CD4-positive, alpha-beta T cell (primary cell): ENCODE measurements around the gene PIK3CG. TPM values are rescaled to one million over a fixed set of nuclear protein-coding genes. Genes with fewer than 3 reads are reported as not detected.

Experiments
- ATAC-seq: fragments of 200-7000 bp; cut with Tn5 transposase; one replicate; pipeline ENCODE4 v1.10.0; 2022; ENCODE audit warnings: mild to moderate bottlenecking; ENCODE audit not compliant: poor library complexity
- CTCF ChIA-PET: fragments of 350-600 bp; sonication (Branson Sonifier 250); formaldehyde crosslinking; loops from one replicate; lab custom pipeline; 2021; ENCODE audit warnings: antibody characterized with exemption, inconsistent platforms; lab: Charles Lee
- POLR2A ChIA-PET: fragments of 350-600 bp; sonication (Branson Sonifier 250); formaldehyde crosslinking; loops from one replicate; lab custom pipeline; 2021; ENCODE audit warnings: antibody characterized with exemption, inconsistent platforms; lab: Charles Lee
- DNase-seq, 14 experiments: peaks; one replicate each; pipeline ENCODE4 v3.0.0-alpha.2; 2013 to 2020; ENCODE audit warnings: mixed read lengths in 2 of 14
- H3K27ac ChIP-seq, 2 donors: one replicate each; pipeline versions ENCODE4 v1.5.1 to v1.7.0; 2013; ENCODE audit warnings: low read length in 2 of 2, low read depth in 1 of 2, mild to moderate bottlenecking in 1 of 2
- H3K27me3 ChIP-seq, 2 experiments: 1 replicate in 1 of 2; 2 replicates in 1 of 2; pipeline versions ENCODE4 v1.6.1 to v1.7.0; 2013; ENCODE audit warnings: low read length in 2 of 2, control low read depth in 1 of 2, mild to moderate bottlenecking in 1 of 2, moderate library complexity in 1 of 2; ENCODE audit not compliant: insufficient read depth in 2 of 2, control insufficient read depth in 1 of 2
- H3K36me3 ChIP-seq: one replicate; pipeline ENCODE4 v1.6.1; 2013; ENCODE audit warnings: low read length, control low read depth; ENCODE audit not compliant: insufficient read depth
- H3K4me1 ChIP-seq: one replicate; pipeline ENCODE4 v1.6.1; 2013; ENCODE audit warnings: low read length, control low read depth; ENCODE audit not compliant: insufficient read depth
- H3K4me3 ChIP-seq: one replicate; pipeline ENCODE4 v1.5.1; 2013; ENCODE audit warnings: mild to moderate bottlenecking, low read length, moderate library complexity
- H3K9me3 ChIP-seq, 2 experiments: 1 replicate in 1 of 2; 2 replicates in 1 of 2; pipeline versions ENCODE4 v1.6.1 to v1.7.0; 2013; ENCODE audit warnings: low read length in 2 of 2, mild to moderate bottlenecking in 2 of 2, control low read depth in 1 of 2, moderate library complexity in 1 of 2; ENCODE audit not compliant: control insufficient read depth in 1 of 2, insufficient read depth in 1 of 2
- H3K27ac Mint-ChIP-seq: one replicate; pipeline ENCODE4 v1.8.0; 2020; ENCODE audit warnings: mixed read lengths
- H3K27me3 Mint-ChIP-seq: one replicate; pipeline ENCODE4 v1.8.0; 2021; ENCODE audit warnings: mixed read lengths
- H3K36me3 Mint-ChIP-seq: one replicate; pipeline ENCODE4 v1.8.0; 2021; ENCODE audit warnings: low read depth, mixed read lengths
- H3K4me1 Mint-ChIP-seq: one replicate; pipeline ENCODE4 v1.8.0; 2021; ENCODE audit warnings: low read depth, mixed read lengths
- H3K4me3 Mint-ChIP-seq: one replicate; pipeline ENCODE4 v1.8.0; 2020; ENCODE audit warnings: mild to moderate bottlenecking, mixed read lengths
- H3K9me3 Mint-ChIP-seq: one replicate; pipeline ENCODE4 v1.8.0; 2020; ENCODE audit warnings: mixed read lengths
- intact Hi-C, 2 experiments: fragments of 100-400 bp; cut with DNase I in 1 of 2; cut with micrococcal nuclease in 1 of 2; formaldehyde crosslinking; loops; one replicate each; pipeline versions ENCODE4 v1.15.1 to v1.9.0; 2023 to 2025; cut with DNase I, micrococcal nuclease
- total RNA-seq, 174 experiments: library from RNA in 2 of 174; stranded (reverse) in 2 of 174; gene quantifications; one replicate each; pipeline ENCODE4 v1.2.3 and lab custom pipeline; 2021 to 2026
- TF ChIP-seq, protein P1 (sequence below): fragments of 200-600 bp; IDR thresholded peaks from one replicate; pipeline ENCODE4 v1.8.0; 2022; ENCODE audit warnings: antibody characterized with exemption, mild to moderate bottlenecking

PIK3CG gene
- total RNA-seq, 2 experiments from 2014 or later: 20.8 to 21.2 TPM

DNA sequence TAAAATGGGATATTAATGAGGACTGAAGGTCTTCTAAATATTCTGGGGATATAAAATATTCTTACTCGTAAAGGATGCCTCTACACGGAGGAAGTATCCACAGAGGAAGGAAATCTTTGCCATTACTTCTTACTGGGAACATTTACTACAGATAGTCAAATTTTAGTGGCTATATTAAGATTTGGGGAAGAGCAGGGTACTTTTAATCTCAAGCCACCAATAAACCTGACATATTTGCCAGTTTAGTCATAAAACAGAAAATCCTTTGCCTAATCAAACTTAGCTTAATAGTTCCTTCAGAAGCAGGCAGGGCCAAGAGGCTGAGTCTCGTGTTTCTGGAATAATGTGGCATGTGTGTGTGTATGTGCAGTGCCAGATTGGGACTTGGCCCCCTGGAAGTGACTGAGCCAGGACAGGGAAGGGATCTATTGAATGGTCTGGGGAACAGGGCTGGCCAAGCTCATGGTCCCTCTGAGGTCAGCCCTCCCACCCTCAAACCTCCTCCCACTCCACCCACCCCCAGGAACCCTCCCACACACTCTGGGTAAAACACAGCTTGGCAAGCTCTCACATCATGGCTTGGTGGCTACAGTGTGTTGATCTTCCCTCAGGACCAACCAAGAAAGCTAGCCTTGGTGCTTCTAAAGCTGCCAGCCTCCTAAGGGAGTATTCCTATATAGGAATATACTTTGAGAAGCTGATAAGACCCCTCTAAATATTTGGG lies 1.6 kb upstream of the PIK3CG start:
- CTCF ChIA-PET: no interaction called here

DNA sequence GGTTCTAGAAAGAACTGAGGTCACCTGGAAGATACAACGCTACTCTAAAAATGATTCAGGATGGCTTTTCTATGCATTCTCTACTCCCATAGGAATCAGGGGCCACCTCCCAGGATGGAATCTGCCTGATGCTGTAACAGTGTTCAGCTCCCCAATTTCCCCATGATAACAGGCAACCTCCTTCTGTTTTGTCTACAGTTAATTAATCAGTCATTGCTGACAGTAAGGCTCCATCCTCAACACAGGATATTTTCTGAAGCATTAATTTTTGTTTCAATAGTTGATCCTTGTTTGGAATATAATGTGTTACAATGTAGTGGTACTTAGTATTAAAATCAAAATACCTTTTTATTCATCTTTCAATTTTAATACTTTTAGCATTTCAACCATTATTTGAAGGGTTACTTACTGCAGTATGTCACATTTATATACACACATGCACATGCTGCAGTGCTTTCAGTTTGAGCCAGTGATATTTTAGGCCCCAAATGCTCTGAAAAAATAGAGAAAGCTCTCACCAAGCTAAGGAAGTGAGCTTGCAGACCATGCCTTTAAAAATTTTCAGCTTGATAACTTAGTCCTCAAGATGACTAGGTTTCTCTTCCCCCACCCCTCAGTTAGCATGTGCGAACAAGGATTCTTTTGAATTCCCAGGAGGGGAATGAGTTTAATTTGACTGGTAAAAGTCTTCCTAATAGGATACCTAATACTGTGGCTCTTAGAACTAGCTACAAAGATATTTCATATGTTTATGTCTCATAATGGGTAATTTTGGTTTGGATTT lies 592 bp upstream of the PIK3CG start:
- DNase-seq (peak in 3 of 14 experiments; percentile 28 to 58 (median 38)), ATAC-seq (peak; percentile 41)
- intact Hi-C loops: loop anchor here (1.0 to 10.0 kb wide), 8 partner anchors 68 to 1010 kb away; partner anchors contain the start of genes COG5 (in 1 of the 2), DUS4L (in 1 of the 2), HBP1 (in 1 of the 2) and PRKAR2B (in 1 of the 2)
- Mint-ChIP-seq H3K36me3 (peaks cover 45% of the 10 kb centered on the region), H3K27me3 (no peaks in the 10 kb centered on the region), H3K4me3 (peak overlapping the region; percentile 92), H3K4me1 (peaks cover 73% of the 10 kb centered on the region), H3K9me3 (no peaks in the 10 kb centered on the region), H3K27ac (peak overlapping the region; percentile 93)
- Histone ChIP-seq H3K27me3 (no peaks in the 10 kb centered on the region), H3K27ac (peak overlapping the region; percentile 77 to 80), H3K36me3 (peaks cover 24% of the 10 kb centered on the region), H3K4me3 (peak overlapping the region; percentile 62), H3K4me1 (peaks cover 54% of the 10 kb centered on the region), H3K9me3 (peaks cover 0 to 14% of the 10 kb centered on the region in 2 experiments)
- TF ChIP-seq, protein P1, sequence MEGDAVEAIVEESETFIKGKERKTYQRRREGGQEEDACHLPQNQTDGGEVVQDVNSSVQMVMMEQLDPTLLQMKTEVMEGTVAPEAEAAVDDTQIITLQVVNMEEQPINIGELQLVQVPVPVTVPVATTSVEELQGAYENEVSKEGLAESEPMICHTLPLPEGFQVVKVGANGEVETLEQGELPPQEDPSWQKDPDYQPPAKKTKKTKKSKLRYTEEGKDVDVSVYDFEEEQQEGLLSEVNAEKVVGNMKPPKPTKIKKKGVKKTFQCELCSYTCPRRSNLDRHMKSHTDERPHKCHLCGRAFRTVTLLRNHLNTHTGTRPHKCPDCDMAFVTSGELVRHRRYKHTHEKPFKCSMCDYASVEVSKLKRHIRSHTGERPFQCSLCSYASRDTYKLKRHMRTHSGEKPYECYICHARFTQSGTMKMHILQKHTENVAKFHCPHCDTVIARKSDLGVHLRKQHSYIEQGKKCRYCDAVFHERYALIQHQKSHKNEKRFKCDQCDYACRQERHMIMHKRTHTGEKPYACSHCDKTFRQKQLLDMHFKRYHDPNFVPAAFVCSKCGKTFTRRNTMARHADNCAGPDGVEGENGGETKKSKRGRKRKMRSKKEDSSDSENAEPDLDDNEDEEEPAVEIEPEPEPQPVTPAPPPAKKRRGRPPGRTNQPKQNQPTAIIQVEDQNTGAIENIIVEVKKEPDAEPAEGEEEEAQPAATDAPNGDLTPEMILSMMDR: no peak
- ChIA-PET POLR2A (interaction anchor here (0.8 to 3.6 kb wide), 10 partner anchors 18 to 879 kb away, joined by 3 to 51 read pairs (median 3); partner anchors contain the start of genes CBLL1, CCDC71L, COG5 and DUS4L), CTCF (no interaction called here)

More for the DNA sequence above, 1.6 kb upstream of the PIK3CG start:
- intact Hi-C loops: loop anchor here (5.0 to 10.0 kb wide), 6 partner anchors 181 to 1011 kb away; partner anchors contain the start of genes COG5 (in 1 of the 2), DUS4L (in 1 of the 2), HBP1 (in 1 of the 2) and PRKAR2B (in 1 of the 2)
- Mint-ChIP-seq H3K4me1 (peaks cover 63% of the 10 kb centered on the region), H3K9me3 (no peaks in the 10 kb centered on the region), H3K4me3 (peak overlapping the region; percentile 92), H3K27ac (peak overlapping the region; percentile 93), H3K36me3 (peaks cover 35% of the 10 kb centered on the region), H3K27me3 (no peaks in the 10 kb centered on the region)
- Histone ChIP-seq H3K27ac (peak overlapping the region; percentile 77 to 80), H3K4me3 (no peak overlapping the region), H3K36me3 (peaks cover 13% of the 10 kb centered on the region), H3K4me1 (peaks cover 52% of the 10 kb centered on the region), H3K27me3 (no peaks in the 10 kb centered on the region), H3K9me3 (peaks cover 0 to 21% of the 10 kb centered on the region in 2 experiments)
- POLR2A ChIA-PET: interaction anchor here (1.0 to 3.6 kb wide), 5 partner anchors 203 to 880 kb away, joined by 3 to 51 read pairs (median 4); partner anchors contain the start of genes CCDC71L, COG5, DUS4L and HBP1
- TF ChIP-seq, protein P1: no peak
- ATAC-seq (no peak), DNase-seq (no peak)
